Upper lobe of left lung (tissue), 4 donors: ENCODE measurements around the gene XCR1.

Experiments used
- CTCF ChIP-seq, 6 experiments: fragments of 450-650 bp in 4 of 6; fragments of 200-600 bp in 2 of 6; sonication (generic) in 2 of 6; IDR thresholded peaks; one replicate each; pipeline ENCODE4 v1.5.1; 2016 to 2019; ENCODE audit warnings: antibody characterized with exemption in 6 of 6
- POLR2A ChIP-seq, 4 donors: fragments of 450-650 bp; IDR thresholded peaks; one replicate each; pipeline ENCODE4 v1.5.1; 2016 to 2017; ENCODE audit warnings: antibody characterized with exemption in 4 of 4, mild to moderate bottlenecking in 2 of 4
- POLR2AphosphoS5 ChIP-seq, 2 donors: sonication (generic); formaldehyde crosslinking; IDR thresholded peaks; one replicate each; pipeline ENCODE4 v1.5.1; 2017; ENCODE audit warnings: antibody characterized with exemption in 2 of 2

GRCh38 chr3:45974686-45975085 is 52.6 kb downstream of the XCR1 start:
- TF ChIP-seq CTCF (IDR thresholded peaks at IDR 0.05) (no peak), POLR2AphosphoS5 (IDR thresholded peaks at IDR 0.05) (no peak), POLR2A (IDR thresholded peaks at IDR 0.05) (no peak)
